Measurements from ENCODE around the gene STK11IP. TPM values are rescaled to one million over a fixed set of nuclear protein-coding genes. Genes with fewer than 3 reads are reported as not detected.

The STK11IP gene
- total RNA-seq, 1 donor from 2014 or later: 13.0 TPM

- no peak for DNase-seq (ENCODE audit: low spot score in 2 of 2)
Measured at GRCh38 chr2:219562049-219563020, 35.3 kb upstream of the STK11IP start.

DNA sequence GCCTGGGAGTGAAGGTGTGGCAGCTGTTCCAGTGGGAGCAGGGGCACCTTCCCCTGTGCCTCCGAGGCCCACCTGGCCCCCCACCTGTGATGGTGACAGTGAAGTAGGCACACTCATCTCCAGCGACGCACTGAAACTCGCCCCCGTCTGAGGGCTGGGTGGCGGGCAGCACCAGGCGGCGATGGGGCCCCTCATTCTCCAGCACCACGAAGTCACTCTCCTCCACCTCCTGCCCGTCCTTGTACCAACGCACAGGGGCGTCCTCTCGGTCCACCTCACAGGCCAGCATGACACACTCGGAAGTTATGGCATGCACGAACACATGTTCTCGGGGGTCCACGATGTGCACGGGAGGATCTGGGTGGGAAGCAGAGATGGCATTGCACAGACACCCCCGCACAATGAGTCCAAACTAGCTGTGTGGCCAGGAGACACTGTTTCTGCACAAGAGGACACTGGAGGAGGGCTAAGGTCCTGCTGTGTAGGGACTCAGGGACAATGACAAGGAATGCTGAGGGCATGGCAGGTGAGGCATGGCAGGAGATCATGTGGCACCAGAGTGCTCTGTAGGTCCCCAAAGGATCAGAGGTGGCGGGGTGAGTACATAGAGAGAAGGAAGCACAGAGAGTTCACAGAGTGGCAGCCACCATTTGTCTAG is 34.3 kb upstream of the STK11IP start:
- FAIRE-seq: no peak
- no peak for DNase-seq (ENCODE audit: low spot score in 2 of 2)

More at GRCh38 chr2:219562049-219563020, 35.3 kb upstream of the STK11IP start:
- no peak for FAIRE-seq

- FAIRE-seq (no peak), DNase-seq (ENCODE audit: low spot score in 2 of 2) (no peak)
Measured at GRCh38 chr2:219565130-219566080, 32.3 kb upstream of the STK11IP start.

DNA sequence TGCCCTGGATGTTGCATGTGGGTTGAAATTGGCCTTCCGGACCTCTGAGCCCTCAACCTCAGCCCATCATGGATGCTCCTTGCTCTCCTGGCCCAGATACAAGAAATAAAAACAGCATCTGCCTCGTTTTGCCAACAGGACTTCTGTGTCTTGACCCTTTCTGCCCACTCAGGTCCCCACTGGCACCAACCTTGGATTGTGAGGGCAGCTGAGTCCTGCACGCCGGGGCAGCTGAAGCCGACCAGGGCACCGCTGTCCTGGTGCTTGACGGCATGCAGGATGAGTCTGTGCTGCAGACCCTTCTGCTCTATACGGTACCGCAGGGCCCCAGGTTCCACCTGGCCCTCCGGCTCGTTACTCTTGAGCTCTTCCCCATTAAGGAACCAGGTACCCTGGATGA is 31.0 kb upstream of the STK11IP start:
- DNase-seq (ENCODE audit: low spot score in 2 of 2): no peak
- FAIRE-seq: no peak

DNA sequence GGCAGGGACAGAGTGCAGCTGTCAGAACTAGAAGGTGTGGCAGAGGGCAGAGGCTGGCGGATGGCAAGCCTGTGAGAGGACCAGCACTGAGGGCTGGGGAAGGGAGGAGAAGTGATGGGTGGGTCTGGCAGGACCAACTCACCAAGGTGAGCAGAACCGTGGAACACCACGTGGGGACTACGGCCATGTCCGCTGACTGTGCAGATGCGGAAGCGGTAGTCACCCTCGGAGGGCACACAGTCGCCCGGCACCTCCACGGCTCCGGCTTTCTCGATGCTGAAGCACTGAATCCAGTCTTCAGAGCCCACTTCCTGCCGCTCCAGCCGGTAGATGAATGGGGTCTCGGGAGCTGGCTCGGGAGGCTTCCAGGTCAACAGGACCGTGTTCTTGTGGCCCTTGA is 30.5 kb upstream of the STK11IP start:
- DNase-seq (ENCODE audit: low spot score in 2 of 2) (peak in 1 of 2 donors; percentile 24), FAIRE-seq (no peak)

GRCh38 chr2:219567791-219568361 is 29.8 kb upstream of the STK11IP start:
- no peak for DNase-seq (ENCODE audit: low spot score in 2 of 2)
- FAIRE-seq: no peak

DNA sequence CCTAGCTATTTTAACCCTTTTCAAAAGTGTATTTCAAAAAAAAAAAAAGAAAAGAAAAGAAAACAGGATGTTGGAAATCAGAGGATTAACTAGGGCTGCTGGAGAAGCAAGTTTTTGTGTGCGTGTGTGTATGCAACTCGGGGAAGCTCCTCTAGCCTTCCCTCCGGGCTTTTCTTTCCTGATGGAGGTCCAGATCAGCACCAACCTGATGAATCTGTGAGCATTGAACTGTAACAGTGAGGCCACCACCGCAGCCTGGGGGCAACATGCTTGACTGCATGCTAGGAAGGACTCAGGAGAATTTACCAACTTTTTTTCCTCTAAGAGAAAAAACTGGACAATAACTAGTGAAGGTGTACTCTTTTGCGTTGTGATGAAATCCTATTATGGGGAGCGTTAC is 28.6 kb upstream of the STK11IP start:
- no peak for FAIRE-seq
- DNase-seq (ENCODE audit: low spot score in 2 of 2): peak; percentile 2 to 5

DNA sequence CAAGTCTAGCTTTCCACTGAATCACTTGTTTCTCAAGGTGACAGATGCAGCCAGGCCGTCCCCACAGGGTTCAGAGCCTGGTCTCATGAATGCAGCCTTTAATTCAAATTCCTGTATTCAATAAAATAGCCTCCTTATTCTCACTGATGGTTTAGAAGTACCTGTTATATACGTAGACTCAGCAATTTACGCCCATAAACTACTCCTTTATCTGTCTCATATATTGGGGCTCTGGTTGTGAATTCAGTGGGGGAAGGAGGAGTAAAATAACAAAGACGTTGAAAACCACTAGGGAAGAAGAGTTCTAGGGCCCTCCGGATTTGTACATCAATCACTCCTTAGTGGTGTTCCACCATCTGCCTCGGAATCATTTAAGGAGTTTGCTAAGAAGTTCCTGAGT is 28.0 kb upstream of the STK11IP start:
- peak; percentile 21 to 26 for DNase-seq (ENCODE audit: low spot score in 2 of 2)
- no peak for FAIRE-seq

DNA sequence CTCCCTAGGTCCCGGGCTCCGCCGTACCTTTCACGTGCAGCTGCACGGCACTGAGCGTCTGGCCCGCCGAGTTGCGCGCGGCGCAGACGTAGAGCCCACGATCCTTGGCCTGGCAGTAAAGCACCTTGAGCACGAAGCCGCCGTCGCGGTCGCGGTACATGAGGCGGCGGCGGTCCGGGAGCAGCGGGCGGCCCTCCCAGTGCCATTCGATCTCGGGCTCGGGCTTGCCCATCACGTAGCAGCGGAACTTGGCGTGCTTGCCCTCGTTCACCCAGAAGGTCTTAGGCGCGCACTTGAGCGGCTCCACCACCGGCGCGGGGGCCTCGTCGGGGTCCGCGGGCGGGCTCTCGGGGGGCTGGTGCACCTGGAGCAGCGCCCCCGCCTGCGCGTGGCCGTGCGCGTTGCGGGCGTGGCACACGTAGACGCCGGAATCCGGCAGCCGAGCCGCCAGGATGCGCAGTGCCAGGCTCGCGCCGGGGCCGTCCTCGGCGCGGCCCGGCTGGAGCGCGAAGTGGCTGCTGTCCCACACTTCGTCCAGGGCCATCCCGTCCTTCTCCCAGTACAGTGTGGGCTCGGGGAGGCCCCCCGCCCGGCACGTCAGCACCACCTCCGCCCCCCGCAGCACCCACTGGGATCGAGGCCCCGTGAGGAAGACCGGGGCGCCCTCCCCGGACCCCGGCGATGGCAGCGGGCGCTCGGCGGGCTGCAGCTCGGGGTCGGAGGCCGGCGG is 27.3 kb upstream of the STK11IP start:
- DNase-seq (ENCODE audit: low spot score in 2 of 2) (peak; percentile 64 to 65), FAIRE-seq (no peak)

GRCh38 chr2:219570924-219571310 is 26.7 kb upstream of the STK11IP start:
- DNase-seq (ENCODE audit: low spot score in 2 of 2): no peak

DNA sequence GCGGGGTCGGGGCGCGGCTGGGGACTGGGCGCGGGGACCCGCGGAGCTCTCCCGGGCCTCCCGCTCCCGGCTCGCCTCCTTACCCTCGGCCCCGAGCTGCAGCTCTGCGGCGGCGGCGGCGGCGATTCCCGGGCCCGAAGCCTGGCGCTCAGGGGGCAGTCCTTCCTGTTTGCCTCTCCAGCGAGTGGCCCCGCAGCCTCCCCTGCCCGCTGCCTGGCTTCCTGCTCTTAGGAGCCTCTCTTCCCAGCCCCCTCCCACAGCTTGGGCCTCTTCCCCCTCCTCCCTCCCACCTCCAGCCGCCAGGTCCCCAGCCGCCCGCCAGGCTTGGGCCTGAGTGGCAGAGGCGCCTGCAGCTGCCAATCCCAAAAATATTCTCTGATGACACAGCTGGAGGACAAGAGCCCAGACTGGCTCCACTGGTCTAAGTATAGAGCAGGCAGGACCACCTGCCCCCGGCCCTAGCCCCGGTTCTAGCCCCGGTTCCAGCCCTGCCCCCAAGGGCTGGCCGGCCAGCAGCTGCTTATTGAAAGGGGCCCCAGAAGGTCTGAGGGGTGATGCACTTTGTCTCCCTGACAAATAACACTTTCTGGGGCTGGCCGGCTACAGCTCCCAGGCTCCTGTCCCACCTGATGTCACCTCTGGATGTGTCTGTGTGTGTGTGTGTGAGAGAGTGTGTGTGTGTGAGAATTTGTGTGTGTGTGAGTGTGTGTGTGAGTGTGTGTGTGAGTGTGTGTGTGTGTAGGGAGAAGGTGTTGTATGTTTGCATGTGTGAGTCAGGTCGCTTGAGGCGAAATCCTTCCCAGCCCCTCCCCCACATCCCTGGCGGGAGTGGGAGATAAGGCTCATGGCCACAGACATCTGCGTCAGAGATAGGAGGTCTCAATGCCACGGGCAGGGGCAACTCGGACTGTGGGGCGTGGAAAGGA is 26.1 kb upstream of the STK11IP start, which contains the start of gene OBSL1:
OBSL1 (minus strand) TSS at position 229 of the 926 bp plus-strand sequence. CDS start 307 bp downstream, outside the sequence.
- FAIRE-seq (no peak), DNase-seq (ENCODE audit: low spot score in 2 of 2) (peak; percentile 73 to 74)

More at GRCh38 chr2:219570924-219571310, 26.7 kb upstream of the STK11IP start:
- no peak for FAIRE-seq

DNA sequence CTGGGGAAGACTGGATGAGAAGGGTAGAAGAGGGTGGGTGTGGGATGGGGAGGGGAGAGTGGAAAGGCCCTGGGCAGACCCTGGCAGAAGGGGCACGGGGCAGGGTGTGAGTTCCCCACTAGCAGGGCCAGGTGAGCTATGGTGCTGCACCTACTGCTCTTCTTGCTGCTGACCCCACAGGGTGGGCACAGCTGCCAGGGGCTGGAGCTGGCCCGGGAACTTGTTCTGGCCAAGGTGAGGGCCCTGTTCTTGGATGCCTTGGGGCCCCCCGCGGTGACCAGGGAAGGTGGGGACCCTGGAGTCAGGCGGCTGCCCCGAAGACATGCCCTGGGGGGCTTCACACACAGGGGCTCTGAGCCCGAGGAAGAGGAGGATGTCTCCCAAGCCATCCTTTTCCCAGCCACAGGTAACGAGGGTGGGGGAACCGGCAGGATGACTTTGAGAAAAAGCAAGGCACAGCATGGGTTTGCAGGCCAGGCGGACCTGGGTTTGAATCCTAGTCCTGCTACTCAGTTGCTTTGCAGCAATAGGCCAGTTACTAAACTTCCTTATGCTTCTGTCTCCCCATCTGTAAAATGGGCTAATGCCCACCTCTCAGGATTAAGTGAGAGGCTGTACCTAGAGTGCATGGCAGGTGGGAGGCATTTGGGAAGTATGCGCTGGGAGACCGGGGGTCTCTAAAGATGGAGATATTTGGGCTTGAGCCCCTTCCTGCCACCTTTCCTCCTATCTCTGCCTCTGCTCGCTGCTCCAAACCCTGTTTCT is 25.2 kb upstream of the STK11IP start, which contains the start of gene INHA:
INHA (plus strand) TSS at position 74 of the 765 bp plus-strand sequence; CDS start at position 139, 65 bp downstream.
- DNase-seq (ENCODE audit: low spot score in 2 of 2) (no peak), FAIRE-seq (no peak)

DNA sequence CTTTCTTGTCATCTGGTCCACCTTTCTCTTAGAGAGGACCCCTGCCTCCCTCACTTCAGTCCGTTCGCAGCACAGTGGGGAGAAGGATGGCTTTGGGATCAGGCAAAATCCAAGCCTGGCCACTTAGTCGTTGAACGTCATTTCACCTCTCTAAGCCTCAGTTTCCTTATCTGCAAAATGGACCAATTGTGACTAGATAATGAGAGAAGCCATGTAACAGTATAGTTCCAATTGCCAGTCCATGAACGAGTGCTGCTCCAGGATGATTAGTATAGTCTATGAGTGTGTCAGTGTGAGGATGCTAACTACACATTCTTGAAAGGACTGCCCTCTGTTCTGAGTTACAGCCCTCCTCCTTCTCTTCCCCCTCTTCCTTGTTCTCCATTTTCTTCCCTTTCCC is 24.5 kb upstream of the STK11IP start:
- FAIRE-seq (no peak), DNase-seq (ENCODE audit: low spot score in 2 of 2) (no peak)

- no peak for DNase-seq (ENCODE audit: low spot score in 2 of 2)
- no peak for FAIRE-seq
Measured at GRCh38 chr2:219574484-219575311, 23.0 kb upstream of the STK11IP start.

DNA sequence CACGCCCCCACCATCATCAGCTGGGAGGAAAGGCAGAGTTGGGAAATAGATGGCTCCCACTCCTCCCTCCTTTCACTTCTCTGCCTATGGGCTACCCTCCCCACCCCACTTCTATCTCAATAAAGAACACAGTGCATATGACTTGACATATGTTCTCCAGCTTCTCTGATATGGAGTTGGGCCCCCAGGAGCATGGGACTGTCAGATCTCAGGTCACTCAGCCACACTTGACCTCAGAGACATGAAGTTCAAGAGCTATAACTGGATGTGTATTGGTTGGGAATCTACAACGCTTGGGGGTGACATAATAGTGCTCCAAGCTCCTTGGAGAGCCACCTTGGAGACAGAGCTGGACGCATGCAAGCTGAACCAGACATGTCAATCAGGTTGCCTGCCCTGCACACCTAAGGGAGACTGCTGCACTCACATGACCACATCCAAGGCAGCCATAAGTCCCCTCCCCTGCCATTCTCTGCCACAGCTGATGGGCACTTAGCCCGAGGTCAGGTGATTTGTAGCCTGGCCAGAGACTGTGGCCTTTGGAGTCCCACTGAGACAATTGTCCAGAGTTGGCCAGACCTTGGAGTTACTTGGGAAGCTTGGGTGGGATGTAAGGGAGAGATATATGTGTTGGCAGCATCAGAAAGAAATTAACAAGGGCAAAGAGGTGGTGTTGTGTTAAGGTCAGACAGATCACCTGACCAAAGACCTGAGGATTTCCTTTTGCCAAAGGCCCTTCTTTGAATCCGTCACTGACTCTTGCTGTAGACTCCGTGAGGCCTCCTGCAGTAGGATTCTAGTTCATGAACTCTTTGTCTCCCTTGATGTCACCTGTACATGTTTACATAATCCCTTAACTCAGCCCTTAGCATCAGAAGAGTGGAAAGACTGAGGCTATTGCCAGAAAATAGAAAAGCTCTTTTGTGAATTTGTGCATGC is 21.8 kb upstream of the STK11IP start:
- FAIRE-seq: no peak

More for the DNA sequence above, 21.8 kb upstream of the STK11IP start:
- no peak for DNase-seq (ENCODE audit: low spot score in 2 of 2)
